Left lung (tissue), 10 donors: ENCODE results near the gene FBLN1. TPM values are rescaled to one million over a fixed set of nuclear protein-coding genes. Genes with fewer than 3 reads are reported as not detected.
A peak's percentile ranks its signal among the peaks of the same experiment; 100 is the strongest.

Experiments used
- ATAC-seq: fragments of 200-7000 bp; cut with Tn5 transposase; one replicate; pipeline ENCODE4 v1.9.1; 2020; ENCODE audit warnings: moderate library complexity
- DNase-seq, 4 donors: peaks; one replicate each; pipeline ENCODE4 v3.0.0-alpha.2; 2013 to 2020
- H3K27ac ChIP-seq, 2 donors: fragments of 200-600 bp; sonication (generic) in 1 of 2; one replicate each; pipeline versions ENCODE4 v1.5.0 to v1.8.0; 2020 to 2021
- H3K27me3 ChIP-seq, 2 donors: fragments of 200-600 bp; sonication (generic) in 1 of 2; one replicate each; pipeline versions ENCODE4 v1.5.0 to v1.8.0; 2020 to 2021
- H3K36me3 ChIP-seq, 2 donors: fragments of 200-600 bp; sonication (generic) in 1 of 2; one replicate each; pipeline versions ENCODE4 v1.5.0 to v1.8.0; 2020 to 2021
- H3K4me1 ChIP-seq, 2 donors: fragments of 200-600 bp; one replicate each; pipeline ENCODE4 v1.8.0; 2021
- H3K4me3 ChIP-seq, 2 donors: fragments of 200-600 bp; sonication (generic) in 1 of 2; one replicate each; pipeline versions ENCODE4 v1.5.0 to v1.8.0; 2020 to 2021; ENCODE audit warnings: mild to moderate bottlenecking in 1 of 2
- H3K9me3 ChIP-seq, 2 donors: fragments of 200-600 bp; sonication (generic) in 1 of 2; one replicate each; pipeline versions ENCODE4 v1.5.0 to v1.8.0; 2020 to 2021
- CTCF ChIP-seq, 2 donors: fragments of 200-600 bp; sonication (generic) in 1 of 2; IDR thresholded peaks; one replicate each; pipeline versions ENCODE4 v1.5.0 to v1.8.0; 2021; ENCODE audit warnings: antibody characterized with exemption in 2 of 2
- intact Hi-C, 2 donors: fragments of 100-400 bp; cut with DNase I; formaldehyde crosslinking; loops; one replicate each; pipeline versions ENCODE4 v1.11.2 to v1.14.2; 2022
- polyA plus RNA-seq, 6 donors: library from polyadenylated mRNA; unstranded; fragments of 120-200 nt; gene quantifications; one replicate each; pipeline ENCODE4 v1.2.1, GENCODE V29; 2013; ENCODE audit not compliant: insufficient read length in 6 of 6
- total RNA-seq, 2 donors: library from RNA; stranded (reverse); fragmentation: NEBNext Ultra II Directional; extraction: Animal tissue kit (Norgen Biotek cat#: 25700); gene quantifications; one replicate each; pipeline ENCODE4 v1.2.1, GENCODE V29; 2021
- donor health status: DM: no; HTN: yes; CAD: no.
- donor health status: DM: no; HTN: no; CAD: no.

Gene FBLN1
- total and polyA plus RNA-seq, 8 donors = 287 to 447 (median 312) TPM

DNA sequence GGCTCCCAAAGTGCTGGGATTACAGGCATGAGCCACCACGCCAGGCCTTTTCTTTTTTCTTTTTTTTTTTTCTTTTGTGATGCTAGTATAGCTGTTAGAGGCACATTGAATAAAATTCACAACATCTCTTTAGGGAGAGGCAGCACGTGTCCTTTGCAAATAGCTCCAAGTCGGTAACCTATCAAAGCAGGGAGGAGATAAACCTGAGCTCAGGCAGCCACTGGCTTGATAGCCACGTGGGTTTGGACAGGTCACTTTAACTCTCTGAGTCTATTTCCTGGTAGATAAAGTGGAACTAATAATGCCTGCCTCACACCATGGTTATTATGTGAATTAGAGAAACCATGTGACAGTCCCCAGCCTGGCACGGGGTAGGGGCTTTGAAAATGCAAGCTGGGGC lies 125.8 kb downstream of the FBLN1 start:
- no peaks in the 10 kb centered on the region for H3K9me3 ChIP-seq
- TF ChIP-seq CTCF (IDR thresholded peaks at IDR 0.05) = no peak
- H3K27me3 ChIP-seq = peaks cover 0 to 67% of the 10 kb centered on the region in 2 donors
- DNase-seq = no peak
- H3K36me3 ChIP-seq = no peaks in the 10 kb centered on the region
- peaks cover 8 to 10% of the 10 kb centered on the region in 2 donors for H3K4me1 ChIP-seq
- peak; percentile 59 for ATAC-seq
- no peak overlapping the region for H3K4me3 ChIP-seq
- intact Hi-C loops = no loop called here
- H3K27ac ChIP-seq = no peak overlapping the region

DNA sequence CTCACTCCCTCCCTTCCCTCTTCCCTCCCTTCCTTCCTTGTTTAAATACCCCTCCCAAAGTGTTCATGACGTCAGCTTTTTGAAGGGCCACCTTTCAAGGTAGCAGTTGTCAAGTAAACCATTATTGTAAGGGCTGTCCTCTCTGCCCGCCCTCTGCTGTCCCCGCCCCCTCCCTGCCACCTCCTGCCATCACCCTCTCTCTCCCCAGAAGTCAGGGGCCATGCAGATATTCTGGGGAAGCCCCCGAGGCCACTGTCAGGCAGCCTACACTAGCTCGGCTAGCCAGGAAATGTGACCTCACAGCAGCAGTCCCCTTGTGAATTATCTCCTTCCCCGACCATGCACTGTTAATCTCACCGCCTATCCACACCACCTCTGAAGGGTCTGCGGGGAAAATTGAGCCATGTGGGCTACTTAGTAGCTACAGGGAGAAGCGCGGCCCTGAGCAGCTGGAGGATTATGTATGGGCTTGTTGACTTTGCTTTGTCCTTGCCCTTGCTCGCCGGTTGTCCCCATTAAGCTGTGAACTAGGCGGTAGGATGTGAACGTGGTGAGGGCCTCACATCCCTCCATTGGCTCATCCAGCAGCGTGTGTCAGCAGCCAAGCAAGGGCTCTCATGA lies 126.9 kb downstream of the FBLN1 start:
- no peaks in the 10 kb centered on the region for H3K36me3 ChIP-seq
- H3K27ac ChIP-seq = no peak overlapping the region
- peak; percentile 53 for ATAC-seq

DNA sequence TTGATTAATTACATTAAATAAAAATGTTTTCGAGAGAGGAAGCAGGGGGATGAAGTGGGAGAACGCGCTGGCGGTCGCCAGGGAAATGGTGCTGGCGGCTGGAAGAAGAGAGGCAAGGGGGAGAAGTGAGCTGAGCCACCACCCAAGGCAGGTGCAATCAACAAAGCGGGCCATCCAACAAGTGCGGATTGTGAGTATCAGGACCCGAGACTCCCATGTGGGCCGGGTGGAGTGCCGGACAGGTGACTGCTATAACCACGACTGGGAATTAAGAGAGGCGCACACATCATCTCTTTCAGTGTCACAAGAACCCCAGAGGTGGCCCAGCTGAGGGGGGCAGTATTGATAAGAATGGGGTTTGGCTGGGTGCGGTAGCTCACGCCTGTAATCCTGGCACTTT lies 127.8 kb downstream of the FBLN1 start:
- no peak for ATAC-seq
- Histone ChIP-seq H3K4me3 (no peak overlapping the region), H3K9me3 (no peaks in the 10 kb centered on the region), H3K27ac (no peak overlapping the region), H3K4me1 (no peaks in the 10 kb centered on the region), H3K27me3 (peaks cover 0 to 79% of the 10 kb centered on the region in 2 donors), H3K36me3 (no peaks in the 10 kb centered on the region)
- intact Hi-C loops = loop anchor here in 1 of 2 donors (10.0 kb wide), 1 partner anchor 234 kb away; no protein-coding TSS in a partner anchor
- no peak for TF ChIP-seq CTCF (IDR thresholded peaks at IDR 0.05)
- DNase-seq = no peak

More for the DNA sequence above, 126.9 kb downstream of the FBLN1 start:
- peaks cover 0 to 78% of the 10 kb centered on the region in 2 donors for H3K27me3 ChIP-seq
- intact Hi-C loops = loop anchor here in 1 of 2 donors (10.0 kb wide), 1 partner anchor 235 kb away; no protein-coding TSS in a partner anchor
- H3K9me3 ChIP-seq = no peaks in the 10 kb centered on the region
- no peak for DNase-seq
- TF ChIP-seq CTCF (IDR thresholded peaks at IDR 0.05) = no peak
- no peak overlapping the region for H3K4me3 ChIP-seq
- peaks cover 0 to 1% of the 10 kb centered on the region in 2 donors for H3K4me1 ChIP-seq

DNA sequence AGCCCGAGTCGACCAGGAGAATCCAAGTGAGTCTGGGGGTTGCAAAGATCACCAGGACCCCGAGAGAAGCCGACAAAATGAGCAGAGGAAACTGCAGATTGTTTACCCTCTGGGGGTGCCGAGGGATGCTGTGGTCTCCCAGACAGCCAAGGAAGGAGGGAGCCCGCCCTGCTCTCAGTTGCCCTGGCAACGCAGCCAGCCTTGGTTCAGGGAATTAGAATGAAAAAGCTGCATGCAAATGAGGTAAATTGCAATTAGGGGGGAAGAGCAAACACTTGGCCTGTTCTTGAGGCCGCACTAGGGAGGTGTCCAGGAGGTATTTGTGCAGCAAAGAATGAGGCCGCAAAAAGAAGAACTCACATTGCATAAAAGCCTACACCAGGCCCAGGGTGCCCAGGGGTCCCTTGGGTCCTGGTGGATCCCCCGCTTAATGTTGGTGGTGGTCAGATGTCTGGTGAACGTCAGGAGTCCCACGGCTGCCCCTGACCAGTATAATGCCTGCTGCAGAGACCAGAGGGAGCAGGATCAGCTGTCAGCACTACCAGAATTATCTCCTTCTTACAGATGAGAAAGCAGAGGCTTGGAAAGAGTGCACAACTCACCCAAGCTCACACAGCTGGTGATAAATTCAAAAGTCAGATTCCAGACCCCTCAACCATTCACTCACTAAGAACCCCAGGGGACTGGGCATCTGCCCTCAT lies 128.6 kb downstream of the FBLN1 start:
- TF ChIP-seq CTCF (IDR thresholded peaks at IDR 0.05) = no peak
- no peak overlapping the region for H3K27ac ChIP-seq
- H3K9me3 ChIP-seq = no peaks in the 10 kb centered on the region
- no peak overlapping the region for H3K4me3 ChIP-seq
- ATAC-seq = no peak
- H3K4me1 ChIP-seq = no peaks in the 10 kb centered on the region
- no peak for DNase-seq
- no peaks in the 10 kb centered on the region for H3K36me3 ChIP-seq
- intact Hi-C loops = loop anchor here in 1 of 2 donors (10.0 kb wide), 1 partner anchor 234 kb away; no protein-coding TSS in a partner anchor
- H3K27me3 ChIP-seq = peaks cover 0 to 77% of the 10 kb centered on the region in 2 donors

- ATAC-seq (no peak), DNase-seq (no peak)
- H3K36me3 ChIP-seq = no peaks in the 10 kb centered on the region
- intact Hi-C loops = loop anchor here in 1 of 2 donors (10.0 kb wide), 1 partner anchor 233 kb away; no protein-coding TSS in a partner anchor
- no peaks in the 10 kb centered on the region for H3K4me1 ChIP-seq
- TF ChIP-seq CTCF (IDR thresholded peaks at IDR 0.05) = no peak
- H3K9me3 ChIP-seq = no peaks in the 10 kb centered on the region
- peaks cover 0 to 79% of the 10 kb centered on the region in 2 donors for H3K27me3 ChIP-seq
- no peak overlapping the region for H3K4me3 ChIP-seq
- no peak overlapping the region for H3K27ac ChIP-seq
These were observed 129.2 kb downstream of the FBLN1 start for GRCh38 chr22:45631841-45632238.
